H1 (cell line): ENCODE measurements around the gene ZNF407. TPM values are rescaled to one million over a fixed set of nuclear protein-coding genes. Genes with fewer than 3 reads are reported as not detected.

ENCODE experiments used
- GTF2F1 ChIP-seq: IDR thresholded peaks from 2 replicates; pipeline ENCODE4 v1.6.1; 2012; ENCODE audit warnings: low read depth, low read length, improper control_type of control experiment, borderline replicate concordance
- SAP30 ChIP-seq: fragments of 300-600 bp; sonication (generic); IDR thresholded peaks from 2 replicates; pipeline ENCODE4 v1.7.1; 2012; ENCODE audit warnings: low read length, moderate library complexity, mild to moderate bottlenecking, inconsistent platforms; ENCODE audit not compliant: insufficient read depth, insufficient replicate concordance
- YY1 ChIP-seq: IDR thresholded peaks from 2 replicates; pipeline ENCODE4 v1.6.1; 2011; ENCODE audit warnings: low read depth, mild to moderate bottlenecking, low read length
- polyA plus RNA-seq, 7 experiments: library from polyadenylated mRNA; depleted of rRNA in 3 of 7; stranded (reverse) in 5 of 7; unstranded in 2 of 7; fragments of >200 nt in 5 of 7; fragments of 200-250 nt in 2 of 7; gene quantifications; 1 replicate in 5 of 7; 2 replicates in 1 of 7; 4 replicates in 1 of 7; pipeline versions ENCODE4 v1.2.1 to v1.2.3, GENCODE V29; 2011 to 2013; ENCODE audit warnings: missing spikeins in 2 of 7, mixed read lengths in 2 of 7
- total RNA-seq: library from RNA; stranded (reverse); fragmentation: NEBNext Ultra II Directional; extraction: Animal tissue kit (Norgen Biotek cat#: 25700); gene quantifications from 2 replicates; pipeline ENCODE4 v1.2.1, GENCODE V29; 2021

Gene ZNF407
- total and polyA plus RNA-seq, 2 of the 8 experiments (the other 6 are each of a cell fraction or from before 2014, with no cell fraction given) = 1.5 to 6.8 TPM

GRCh38 chr18:75070235-75070624 is 472.6 kb downstream of the ZNF407 start (continued):
- TF ChIP-seq SAP30 (no peak), YY1 (no peak), GTF2F1 (no peak)
